HG03432 (cell line): ENCODE results near the gene PRKCZ.

Experiments
- ATAC-seq: cut with Tn5 transposase; IDR thresholded peaks from one replicate; pipeline ENCODE4 v1.9.1; 2021; ENCODE audit warnings: mild to moderate bottlenecking, moderate library complexity; ENCODE audit not compliant: unreplicated experiment

The PRKCZ gene

GRCh38 chr1:2185880-2186855 lies 136.0 kb downstream of the PRKCZ start:
- no peak for ATAC-seq

DNA sequence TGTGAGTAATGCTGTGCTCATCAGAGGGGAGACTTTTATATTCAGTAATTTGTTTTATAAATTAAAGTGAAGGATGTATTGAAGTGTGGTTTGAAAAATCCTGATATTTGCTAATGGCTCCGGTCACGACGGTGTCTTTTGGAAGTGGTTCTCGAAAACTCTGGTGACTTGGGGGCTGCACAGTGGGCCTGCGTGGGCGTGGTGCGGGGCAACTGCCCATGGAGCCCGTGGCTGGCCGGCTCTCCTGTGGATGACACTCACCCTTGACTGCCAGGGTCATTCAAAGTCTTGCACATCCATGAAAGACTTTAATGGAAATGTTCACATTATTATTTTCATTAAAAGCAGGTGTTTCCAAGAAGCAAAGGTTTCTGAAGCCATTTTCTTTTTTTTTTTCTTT lies 136.7 kb downstream of the PRKCZ start:
- ATAC-seq, result no peak

DNA sequence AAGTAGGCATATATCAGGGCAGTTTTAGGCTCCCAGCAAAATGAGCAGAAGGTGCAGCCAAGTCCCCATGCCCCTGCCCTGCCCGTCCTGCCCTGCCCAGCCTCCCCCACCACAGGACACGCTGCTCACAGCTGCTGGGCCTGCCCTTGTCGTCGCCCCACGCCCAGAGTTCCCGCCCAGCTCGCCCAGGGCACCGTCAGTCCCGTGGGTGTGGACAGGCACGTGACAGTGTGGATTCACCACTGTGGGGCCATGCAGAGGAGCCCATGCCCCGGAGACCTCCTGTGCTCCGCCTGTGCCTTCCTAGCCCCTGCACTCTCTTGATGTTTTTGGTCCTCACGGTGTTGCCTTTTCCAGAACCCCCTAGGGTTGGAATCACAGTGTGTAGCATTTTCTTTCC lies 137.4 kb downstream of the PRKCZ start:
- no peak for ATAC-seq

DNA sequence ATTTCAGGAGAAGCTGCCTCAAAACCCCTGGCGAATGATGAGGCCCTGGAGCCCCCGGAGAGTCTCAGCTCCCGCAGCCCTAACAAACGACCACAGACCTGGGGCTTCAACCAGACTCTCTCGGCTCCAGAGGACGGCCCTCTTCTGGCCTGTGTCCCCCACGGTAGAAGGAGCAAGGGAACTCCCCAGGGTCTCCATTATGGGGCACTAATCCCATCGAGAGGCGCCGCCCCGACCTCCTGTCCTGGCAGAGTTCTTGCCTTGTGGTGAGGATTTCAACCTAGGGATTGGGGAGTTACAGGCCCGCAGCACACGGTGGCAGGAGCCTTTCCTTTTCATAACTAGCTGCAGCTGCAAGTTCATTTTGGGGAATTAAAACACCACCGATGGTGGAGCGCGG lies 138.1 kb downstream of the PRKCZ start:
- ATAC-seq, result no peak

GRCh38 chr1:2189459-2190425 lies 139.5 kb downstream of the PRKCZ start:
- no peak for ATAC-seq

- ATAC-seq, result no peak
Measured at GRCh38 chr1:2190491-2190976, 140.3 kb downstream of the PRKCZ start.

DNA sequence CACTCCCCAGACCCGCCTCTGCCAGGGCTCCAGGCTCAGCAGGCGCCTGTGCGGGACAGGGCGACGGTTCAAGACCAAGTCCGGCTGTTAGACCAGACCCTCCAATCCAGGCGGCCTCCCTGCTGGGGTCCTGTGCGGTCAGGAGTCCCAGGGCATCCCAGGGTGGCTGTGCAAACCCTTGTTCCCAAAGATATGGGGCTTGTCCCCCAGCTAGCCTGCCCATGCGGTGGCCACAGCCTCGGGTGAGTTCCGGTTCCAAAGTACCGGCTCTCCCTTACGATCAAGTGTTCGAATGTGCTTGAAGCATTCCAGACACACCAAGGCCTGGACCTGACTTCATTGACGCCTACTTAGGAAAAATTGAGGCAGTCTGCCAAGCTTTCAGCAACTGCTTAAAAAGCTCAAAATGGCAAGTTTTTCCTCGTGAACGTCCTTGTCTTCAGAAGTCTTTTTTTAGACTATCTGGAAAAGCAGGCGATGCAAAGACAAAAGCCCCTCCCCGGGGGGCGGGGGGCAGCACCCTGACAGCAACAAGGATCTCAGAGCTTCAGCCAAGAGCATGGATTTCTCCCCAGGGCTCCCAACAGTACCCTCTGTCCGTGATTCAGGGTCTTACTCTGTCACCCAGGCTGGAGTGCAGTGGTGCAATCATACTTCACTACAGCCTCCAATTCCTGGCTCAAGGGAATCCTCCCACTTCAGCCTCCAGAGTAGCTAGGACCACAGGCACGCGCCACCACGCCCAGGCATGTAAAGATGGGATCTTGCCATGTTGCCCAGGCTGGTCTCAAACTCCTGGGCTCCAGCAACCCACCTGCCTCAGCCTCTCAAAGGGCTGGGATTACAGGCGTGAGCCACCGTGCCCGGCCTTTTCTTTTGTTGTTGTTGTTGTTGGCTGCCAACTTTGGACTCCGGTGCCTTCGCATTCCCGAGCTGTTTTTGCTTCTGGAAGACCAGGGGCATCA lies 142.1 kb downstream of the PRKCZ start:
- ATAC-seq, result no peak

DNA sequence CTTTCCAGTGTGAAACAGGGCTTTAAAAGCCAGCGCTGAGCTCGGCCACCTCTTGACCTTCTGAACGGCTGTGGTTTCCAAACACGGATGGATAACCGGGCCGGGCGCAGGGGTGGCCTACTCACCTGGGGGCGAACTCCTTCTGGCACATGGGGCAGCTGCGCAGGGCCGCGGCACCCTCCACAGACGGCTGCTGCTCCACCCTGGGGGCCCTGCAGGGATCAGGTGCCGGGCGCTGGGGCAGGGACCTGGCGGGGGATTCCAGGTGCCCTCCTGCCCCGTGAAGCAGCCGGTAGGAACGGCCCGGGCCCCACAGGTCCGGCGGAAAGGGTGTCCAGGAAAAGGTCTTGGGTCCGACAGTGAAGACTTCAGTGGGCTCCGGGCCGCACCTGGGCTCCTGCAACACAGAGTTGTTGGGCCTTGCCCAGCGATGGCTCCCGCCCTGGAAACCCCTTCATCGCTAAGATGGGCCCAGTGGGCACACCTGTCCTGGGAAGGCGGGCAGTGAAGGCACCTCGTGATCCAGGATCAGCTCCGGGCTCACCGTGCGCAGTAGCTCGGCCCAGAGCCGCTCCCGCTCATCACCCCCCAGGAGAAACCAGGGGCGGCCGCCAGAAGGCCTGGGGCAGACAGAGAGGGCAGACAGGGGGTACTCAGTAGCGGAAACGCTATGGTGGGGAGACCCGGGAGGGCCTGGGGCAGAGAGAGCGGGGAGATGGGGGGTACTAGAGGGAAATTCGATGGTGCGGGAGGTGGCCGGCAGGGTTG lies 143.5 kb downstream of the PRKCZ start:
- ATAC-seq, result no peak

DNA sequence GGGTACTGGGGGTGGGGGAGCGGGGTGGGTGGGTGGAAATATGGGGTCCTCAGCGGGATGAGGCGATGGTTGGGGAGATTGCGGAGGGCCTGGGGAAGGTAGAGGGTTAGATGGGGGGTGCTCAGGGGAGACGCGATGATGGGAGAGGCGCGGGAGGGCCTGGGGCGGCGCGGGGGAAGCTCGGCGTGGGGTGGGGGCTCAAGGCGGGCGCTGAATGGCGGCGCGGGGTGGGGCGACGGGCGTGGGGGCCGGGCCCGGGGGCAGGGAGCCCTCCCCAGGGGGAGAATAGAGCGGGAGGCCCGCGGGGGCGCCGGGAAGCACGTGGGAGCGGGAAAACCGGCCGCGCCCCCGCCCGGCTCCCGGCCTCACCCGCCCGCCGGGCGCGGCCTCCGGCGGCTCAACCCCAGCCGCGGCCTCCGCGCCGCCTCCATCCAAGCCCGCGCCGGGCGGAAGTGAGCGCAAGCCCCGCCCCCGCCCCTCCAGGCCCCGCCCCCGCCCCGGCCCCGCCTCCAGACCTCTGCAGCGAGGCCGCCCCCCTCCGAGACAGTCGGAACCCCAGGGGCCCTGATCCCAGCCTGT lies 144.2 kb downstream of the PRKCZ start, which contains the start of gene FAAP20:
FAAP20 (minus strand) TSS at position 454 of the 579 bp plus-strand sequence; CDS start at position 431, 23 bp downstream.
- peak; percentile 58 for ATAC-seq

DNA sequence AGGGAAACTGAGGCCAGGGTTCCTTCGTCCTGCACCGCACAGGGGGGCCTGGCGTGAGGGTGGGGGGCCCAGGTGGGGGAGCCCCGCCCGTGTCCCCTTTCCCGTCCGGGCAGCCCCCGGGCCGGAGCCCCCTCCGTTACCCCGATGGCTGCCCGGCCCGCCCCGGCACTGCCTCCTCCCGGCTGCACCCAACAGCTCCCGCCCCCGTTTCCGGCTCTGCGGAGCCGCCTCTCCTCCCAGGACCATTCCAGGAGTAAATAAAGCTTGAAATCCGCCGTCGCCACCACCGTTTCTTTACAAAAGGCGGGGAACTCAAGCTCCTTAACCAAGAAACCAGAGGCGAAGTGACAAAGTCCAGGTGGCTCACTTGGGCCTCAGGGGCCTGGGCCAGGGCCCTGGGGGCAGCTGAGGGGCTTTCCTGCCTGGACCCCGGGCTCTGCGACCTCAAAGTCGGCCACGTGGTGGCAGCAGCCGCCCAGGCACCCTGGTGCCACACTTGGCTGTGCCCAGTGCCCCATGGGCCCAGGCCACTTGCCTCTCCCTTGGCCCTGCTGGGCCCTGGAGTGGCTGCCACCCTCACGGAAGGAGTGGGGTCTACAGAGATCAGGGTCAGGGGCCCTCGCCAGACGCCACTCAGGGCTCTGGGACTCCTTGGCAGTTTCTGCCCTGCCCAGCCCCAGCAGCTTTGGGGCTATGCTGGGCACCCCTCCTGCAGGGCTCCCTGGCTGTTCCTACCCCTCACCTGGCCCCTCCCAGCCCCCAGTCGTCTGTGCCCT lies 144.9 kb downstream of the PRKCZ start:
- peak; percentile 68 for ATAC-seq

- ATAC-seq, result no peak
Measured at GRCh38 chr1:2195785-2196184, 145.6 kb downstream of the PRKCZ start.

- no peak for ATAC-seq
Measured at GRCh38 chr1:2196901-2197638, 146.9 kb downstream of the PRKCZ start.

DNA sequence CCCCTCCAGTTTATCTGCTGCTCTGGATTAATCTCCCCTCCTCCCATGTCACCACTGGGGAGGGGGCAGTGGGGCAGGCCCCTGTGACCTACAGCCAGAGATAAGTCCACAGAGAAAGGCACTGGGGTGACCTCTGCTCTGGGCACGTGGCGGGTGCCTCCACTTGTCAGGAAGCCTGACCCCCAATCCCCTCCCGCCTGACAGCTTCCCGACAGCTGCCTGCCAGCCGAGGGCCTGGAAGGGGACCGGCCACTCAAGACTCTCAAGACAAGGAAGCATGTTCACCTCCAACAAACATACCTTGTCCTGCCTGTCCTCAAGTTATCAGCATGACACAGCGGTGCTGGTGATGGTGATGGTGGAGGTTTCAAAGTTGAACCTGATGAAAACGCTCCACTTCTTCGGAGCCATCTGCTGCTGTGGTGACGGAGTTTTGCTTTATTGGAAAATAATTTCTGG lies 147.5 kb downstream of the PRKCZ start:
- no peak for ATAC-seq

DNA sequence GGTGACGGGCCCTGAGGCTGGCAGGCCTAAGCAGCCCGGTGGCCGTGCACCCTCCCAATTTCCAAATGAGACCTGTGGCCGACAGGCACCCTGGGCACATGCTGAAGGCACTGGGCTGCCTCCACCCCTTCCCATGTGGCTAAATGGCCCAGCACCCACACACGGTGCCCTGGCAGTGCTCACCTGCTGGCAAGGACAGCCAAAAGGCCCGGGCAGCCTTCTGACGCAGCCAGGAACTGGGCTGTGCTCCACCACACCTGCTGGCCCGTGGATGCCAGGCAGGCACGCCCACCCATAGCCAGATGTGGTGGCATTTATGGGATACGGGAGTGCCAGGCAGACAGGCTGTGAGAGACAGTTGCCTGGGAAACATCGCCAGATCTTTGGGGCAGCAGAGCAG lies 148.4 kb downstream of the PRKCZ start:
- no peak for ATAC-seq

- no peak for ATAC-seq
Measured at GRCh38 chr1:2199042-2199810, 149.0 kb downstream of the PRKCZ start.

- ATAC-seq, result no peak
Measured at GRCh38 chr1:2200308-2200943, 150.2 kb downstream of the PRKCZ start.
